HS-27A (cell line): ENCODE results near the gene DUSP18.
A peak's percentile ranks its signal among the peaks of the same experiment; 100 is the strongest.
"Not testable (repeated sequence)": the region's sequence is repeated elsewhere in the genome, so short reads cannot be mapped to it uniquely, and the experiment has no call there.

Source experiments
- DNase-seq: peaks from one replicate; pipeline ENCODE4 v3.0.0-alpha.2; 2012; ENCODE audit warnings: low read depth, missing footprints

Gene DUSP18

GRCh38 chr22:30667494-30668385, at the start of gene DUSP18:
Gene DUSP18, minus strand, starts transcription at chr22:30667875. Its CDS starts 3,872 bp downstream, at chr22:30664003.
- peak; percentile 69 for DNase-seq

- DNase-seq: no peak
These were observed 46.4 kb upstream of the DUSP18 start for GRCh38 chr22:30714062-30714461.

- DNase-seq: no peak
These were observed 44.4 kb upstream of the DUSP18 start for GRCh38 chr22:30712094-30712493.

- not testable (repeated sequence) for DNase-seq
These were observed 42.3 kb upstream of the DUSP18 start for GRCh38 chr22:30709980-30710379.

DNA sequence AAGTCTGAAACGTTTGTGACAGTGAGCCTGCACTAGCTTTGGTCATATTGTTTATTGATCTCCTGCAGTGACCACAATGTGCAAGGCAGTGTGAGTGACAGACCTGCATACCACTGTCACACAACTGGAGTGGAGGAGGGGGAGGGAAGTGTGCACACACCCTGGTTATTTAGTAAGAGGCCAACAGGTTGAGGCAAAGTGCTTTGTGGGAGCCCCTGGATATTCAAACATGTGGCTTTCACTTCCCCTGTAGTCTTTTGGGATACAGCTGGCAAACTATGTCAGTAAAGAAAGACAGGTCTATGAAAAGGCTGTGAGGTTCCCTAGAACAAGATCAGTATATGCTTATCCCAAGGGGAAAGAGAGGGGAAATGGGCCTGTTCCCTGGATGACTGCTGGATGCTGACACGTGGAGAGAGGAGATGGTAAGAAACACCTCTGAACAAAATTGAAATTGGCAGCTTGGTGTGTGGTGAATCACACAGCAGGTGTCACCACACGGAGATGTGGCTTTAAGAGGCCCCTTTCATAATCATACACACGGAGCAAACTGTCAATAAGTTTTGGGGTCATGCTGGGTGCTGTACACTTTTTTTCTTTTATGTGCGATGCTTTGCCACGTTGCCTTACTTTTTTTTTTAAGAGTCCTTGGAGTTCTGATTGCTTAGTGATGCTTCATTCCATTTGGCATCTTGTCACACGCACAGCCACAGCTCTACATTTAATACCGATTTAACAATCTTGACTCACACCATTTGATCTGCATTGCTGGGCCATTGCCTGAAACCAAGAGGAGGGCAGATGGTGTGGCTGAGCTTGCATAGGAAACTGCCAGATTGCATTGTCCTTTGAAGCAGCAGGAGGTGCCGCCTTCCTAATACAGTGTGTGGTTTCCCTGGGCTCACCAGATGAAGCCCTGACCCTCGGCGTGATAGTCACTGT, 38.3 kb upstream of the DUSP18 start:
- peak; percentile 20 for DNase-seq

DNA sequence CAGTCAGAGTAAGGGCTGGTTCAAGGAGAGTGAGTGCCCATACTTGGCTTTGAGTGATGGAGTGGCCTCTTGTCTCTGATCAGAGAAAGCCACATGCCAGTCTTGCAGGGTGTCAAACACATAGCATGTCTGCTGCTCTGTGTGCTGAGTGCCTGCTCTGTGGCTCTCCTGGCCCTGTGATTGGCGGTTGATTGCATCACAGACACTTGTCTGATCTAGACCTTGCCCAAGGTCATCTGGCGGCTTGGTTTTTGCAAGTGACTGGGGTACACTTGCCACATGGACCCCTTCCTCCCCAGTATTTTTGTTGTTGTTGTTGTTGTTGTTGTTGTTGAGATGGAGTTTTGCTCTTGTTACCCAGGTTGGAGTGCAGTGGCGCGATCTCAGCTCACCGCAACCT, 37.3 kb upstream of the DUSP18 start:
- DNase-seq: no peak

DNA sequence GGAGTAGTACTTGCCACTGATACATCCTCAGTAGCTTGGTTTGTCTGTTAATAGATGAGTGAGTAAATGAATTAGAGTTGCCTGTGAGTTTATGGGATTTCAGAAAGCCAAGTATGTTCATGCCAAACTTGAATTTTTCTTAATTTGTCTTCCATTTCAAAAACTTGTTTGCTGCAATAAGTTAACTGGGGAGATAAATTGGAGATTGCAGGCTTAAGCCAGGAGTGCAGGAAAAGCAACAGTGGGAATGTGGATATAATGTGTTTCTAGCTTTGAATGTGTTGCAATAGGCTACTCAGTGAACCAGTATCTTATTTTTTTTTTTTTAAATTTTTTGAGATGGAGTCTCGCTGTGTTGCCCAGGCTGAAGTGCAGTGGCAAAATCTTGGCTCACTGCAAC, 35.2 kb upstream of the DUSP18 start:
- DNase-seq: no peak

- DNase-seq: no peak
These were observed 34.2 kb upstream of the DUSP18 start for GRCh38 chr22:30701872-30702271.

GRCh38 chr22:30697975-30698374, 30.3 kb upstream of the DUSP18 start:
- DNase-seq: no peak

- DNase-seq: no peak
These were observed 28.4 kb upstream of the DUSP18 start for GRCh38 chr22:30695871-30696655.

GRCh38 chr22:30695351-30695851, 27.7 kb upstream of the DUSP18 start:
- no peak for DNase-seq

GRCh38 chr22:30694640-30695350, 27.1 kb upstream of the DUSP18 start, which contains the start of gene OSBP2:
Gene OSBP2, plus strand, starts transcription at chr22:30694874. Its CDS starts 36 bp downstream, at chr22:30694910.
- DNase-seq: no peak

GRCh38 chr22:30694171-30694639, 26.5 kb upstream of the DUSP18 start:
- DNase-seq: no peak

GRCh38 chr22:30691204-30691603, 23.5 kb upstream of the DUSP18 start:
- DNase-seq: no peak

- DNase-seq: no peak
These were observed 21.9 kb upstream of the DUSP18 start for GRCh38 chr22:30689622-30690021.

DNA sequence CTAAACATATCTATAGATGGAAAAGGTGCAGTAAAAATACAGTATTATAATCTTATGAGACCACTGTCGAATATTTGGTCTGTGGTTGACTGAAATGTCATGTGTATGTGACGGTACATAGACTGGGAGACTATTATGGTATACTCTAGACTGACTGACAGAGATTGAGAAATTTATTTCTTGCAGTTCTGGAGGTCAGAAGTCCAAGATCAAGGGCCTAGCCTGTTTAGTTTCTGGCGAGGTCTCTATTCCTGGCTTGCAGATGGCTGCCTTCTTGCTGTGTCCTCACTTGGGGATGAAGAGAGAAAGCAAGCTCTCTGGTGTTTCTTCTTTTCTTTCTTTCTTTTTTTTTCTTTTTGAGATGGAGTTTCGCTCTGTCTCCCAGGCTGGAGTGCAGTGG, 19.7 kb upstream of the DUSP18 start:
- no peak for DNase-seq

GRCh38 chr22:30685178-30685577, 17.5 kb upstream of the DUSP18 start:
- no peak for DNase-seq

DNA sequence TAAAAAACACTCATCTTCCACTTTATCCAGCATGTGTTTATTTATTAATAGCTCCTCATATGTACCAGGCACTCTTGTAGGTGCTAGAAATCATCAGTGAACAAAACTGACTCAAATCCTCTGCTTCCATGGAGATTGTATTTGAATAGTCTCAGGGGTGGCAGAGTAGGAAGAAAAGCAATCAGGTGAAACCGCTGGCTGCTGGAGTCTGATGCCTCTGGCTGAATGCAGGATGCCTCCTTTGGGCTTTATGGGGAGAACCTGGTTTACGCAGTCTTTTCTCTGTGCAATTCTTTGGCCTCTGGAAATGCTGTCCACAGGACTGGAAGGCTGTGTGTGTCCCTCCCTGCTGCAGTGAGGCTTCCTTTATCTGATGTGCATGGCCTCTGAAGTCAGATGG, 14.2 kb upstream of the DUSP18 start:
- no peak for DNase-seq

GRCh38 chr22:30680991-30681770, 13.5 kb upstream of the DUSP18 start:
- DNase-seq: no peak
